ENCODE results near the gene MRM3.

- TF ChIP-seq POLR2A (IDR thresholded peaks at IDR 0.05; ENCODE audit: low read depth, low read length) (no peak), JUN (IDR thresholded peaks at IDR 0.05; ENCODE audit: borderline replicate concordance, insufficient read depth, insufficient read length, low read depth) (no peak)
- TF ChIP-seq, protein P1, sequence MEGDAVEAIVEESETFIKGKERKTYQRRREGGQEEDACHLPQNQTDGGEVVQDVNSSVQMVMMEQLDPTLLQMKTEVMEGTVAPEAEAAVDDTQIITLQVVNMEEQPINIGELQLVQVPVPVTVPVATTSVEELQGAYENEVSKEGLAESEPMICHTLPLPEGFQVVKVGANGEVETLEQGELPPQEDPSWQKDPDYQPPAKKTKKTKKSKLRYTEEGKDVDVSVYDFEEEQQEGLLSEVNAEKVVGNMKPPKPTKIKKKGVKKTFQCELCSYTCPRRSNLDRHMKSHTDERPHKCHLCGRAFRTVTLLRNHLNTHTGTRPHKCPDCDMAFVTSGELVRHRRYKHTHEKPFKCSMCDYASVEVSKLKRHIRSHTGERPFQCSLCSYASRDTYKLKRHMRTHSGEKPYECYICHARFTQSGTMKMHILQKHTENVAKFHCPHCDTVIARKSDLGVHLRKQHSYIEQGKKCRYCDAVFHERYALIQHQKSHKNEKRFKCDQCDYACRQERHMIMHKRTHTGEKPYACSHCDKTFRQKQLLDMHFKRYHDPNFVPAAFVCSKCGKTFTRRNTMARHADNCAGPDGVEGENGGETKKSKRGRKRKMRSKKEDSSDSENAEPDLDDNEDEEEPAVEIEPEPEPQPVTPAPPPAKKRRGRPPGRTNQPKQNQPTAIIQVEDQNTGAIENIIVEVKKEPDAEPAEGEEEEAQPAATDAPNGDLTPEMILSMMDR (IDR thresholded peaks at IDR 0.05; ENCODE audit: extremely low read depth in 1 of 2, insufficient read depth in 1 of 2, low read depth in 1 of 2, low read length in 2 of 2) = no peak
Measured at GRCh38 chr17:795276-795675, 13.1 kb downstream of the MRM3 start.
